GM19099 (cell line): ENCODE measurements around the gene RPRD1A.

Experiments
- POLR2A ChIP-seq: IDR thresholded peaks from 3 replicates; pipeline ENCODE4 v1.6.1; 2011; ENCODE audit warnings: low read depth; ENCODE audit not compliant: insufficient read length; ENCODE audit errors: extremely low read depth

The RPRD1A gene

DNA sequence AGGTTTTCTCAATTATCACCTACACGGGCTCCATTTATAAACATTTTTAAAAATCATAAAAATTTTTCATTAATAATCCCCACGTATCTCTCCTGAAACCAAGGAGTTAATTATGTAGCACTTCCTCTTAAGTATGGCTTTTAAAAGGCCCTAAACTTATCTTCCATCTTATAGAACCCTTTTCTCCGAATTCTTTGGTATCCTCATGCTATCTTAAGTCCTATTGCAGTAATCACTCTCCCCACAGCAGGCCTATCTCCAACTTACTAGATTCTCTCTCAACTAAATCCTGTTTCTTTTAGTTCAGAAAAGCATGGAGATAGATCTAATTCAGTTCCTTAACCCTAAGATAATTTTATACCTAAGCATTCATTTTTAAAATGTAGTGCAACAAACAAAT is 26.2 kb downstream of the RPRD1A start:
- no peak for TF ChIP-seq POLR2A

DNA sequence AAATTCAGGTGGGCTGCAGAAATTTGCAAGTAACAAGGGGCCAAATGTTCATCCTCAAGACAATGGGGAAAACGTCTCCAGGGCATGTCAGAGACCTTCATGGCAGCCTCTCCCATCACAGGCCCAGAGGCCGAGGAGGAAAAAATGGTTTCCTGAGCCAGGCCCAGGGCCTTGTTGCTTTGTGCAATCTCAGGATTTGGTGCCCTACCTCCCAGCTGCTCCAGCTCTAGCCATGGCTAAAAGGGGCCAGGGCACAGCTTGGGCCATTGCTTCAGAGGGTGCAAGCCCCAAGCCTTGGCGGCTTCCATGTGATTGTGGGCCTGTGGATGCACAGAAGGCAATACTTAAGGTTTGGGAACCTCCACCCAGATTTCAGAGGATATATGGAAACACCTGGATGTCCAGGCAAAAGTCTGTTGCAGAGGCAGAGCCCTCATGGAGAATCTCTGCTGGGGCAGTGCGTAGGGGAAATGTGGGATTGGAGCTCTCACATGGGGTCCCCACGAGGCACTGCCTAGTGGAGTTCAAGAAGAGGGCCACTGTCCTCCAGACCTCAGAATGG is 29.2 kb downstream of the RPRD1A start:
- TF ChIP-seq POLR2A: no peak

DNA sequence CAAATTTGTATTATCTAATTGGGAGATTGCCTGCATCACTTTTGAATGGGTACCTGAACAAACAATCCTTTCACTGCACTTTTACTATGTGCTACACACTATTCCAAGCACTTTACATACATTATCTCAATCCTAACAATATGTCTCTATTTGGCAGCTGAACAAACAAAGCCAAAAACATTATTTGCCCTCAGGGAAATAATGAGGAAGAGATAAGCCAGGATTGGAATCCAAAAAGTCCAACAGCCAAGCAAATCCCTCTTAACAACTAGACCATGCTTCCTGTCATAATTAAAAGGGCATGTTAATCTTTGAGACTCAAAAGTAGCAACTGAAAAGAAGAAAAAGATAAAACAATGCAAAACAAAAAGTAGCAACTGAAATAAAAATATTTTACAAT is 32.1 kb downstream of the RPRD1A start:
- no peak for TF ChIP-seq POLR2A

DNA sequence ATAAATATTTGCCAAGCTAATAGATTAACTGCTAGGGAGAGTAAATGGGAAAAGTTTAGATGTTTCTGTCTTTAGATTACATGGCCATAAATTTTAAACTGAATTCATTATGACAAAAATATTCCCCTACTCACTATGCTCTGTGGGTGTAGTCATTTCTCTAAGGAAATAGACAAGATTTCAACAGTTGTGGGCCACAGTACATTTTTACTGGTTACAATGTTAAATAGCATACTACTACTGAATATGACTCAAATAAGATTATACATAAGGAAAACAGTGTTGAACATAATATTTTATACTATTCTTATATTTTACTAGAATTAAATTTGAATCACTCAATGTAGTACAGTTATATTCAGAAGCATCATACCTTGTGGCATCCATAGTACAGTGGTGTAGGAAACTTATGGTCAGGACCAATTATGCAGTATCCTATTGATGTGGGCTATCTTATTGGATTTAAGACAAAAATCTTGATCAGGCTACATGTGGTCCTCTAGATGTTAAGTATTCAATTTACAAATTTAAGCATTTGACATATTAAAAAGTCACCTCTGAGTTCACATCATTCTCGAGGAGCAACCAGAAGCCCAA is 33.0 kb downstream of the RPRD1A start:
- no peak for TF ChIP-seq POLR2A

DNA sequence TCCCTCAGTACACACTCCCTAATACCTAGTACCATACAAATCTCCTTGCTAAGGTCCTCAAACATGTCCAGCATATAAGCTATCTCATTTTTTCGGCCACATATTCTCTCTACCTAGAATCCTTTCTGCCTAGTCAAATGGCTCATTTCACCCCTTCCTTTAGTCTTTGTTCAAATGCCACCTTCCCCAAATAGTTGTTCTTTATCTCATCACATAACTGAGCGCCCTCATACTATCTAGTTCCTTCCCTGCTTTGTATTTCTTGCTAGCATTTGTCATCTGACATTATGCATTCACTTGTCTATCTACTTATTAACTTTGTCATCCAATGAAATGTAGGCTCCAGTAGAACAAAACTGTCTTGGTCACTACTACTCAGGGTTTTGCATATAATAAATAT is 35.5 kb downstream of the RPRD1A start:
- no peak for TF ChIP-seq POLR2A

DNA sequence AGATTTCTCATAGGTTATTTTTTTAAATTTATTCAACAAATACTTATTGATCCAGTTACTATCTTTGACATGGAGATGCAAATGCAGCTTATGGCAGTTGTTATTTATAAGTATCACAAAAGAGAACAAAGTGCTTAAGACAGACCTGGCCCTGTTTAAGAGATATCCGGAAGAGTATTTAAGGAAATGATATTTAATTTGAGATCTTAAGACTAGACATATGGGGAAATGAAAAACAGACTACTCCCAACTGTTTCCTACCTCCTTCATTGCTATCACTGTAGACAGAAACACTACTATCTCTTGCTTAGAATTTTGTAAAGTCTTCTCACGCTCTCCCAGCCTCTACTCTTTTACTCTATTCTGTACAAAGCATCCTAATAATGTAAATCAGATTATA is 36.0 kb downstream of the RPRD1A start:
- TF ChIP-seq POLR2A: no peak

DNA sequence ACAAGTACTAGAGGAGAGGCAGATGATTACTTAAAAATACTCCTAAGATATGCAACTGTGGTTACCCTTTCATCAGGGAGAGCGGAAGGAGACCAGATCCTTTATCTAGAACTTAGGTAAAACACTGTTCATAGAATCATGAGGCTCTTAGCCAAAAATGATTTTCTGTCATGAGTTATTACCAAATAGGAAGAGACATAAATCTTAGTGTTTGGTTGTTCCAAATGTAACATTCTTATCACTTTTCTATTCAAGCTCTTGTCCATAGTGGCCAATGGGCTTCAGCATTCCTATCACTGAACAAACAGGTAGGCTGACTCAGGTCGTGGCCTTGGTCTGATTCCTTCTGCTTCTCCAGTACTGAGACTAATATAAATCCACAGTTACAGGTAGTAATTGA is 38.5 kb downstream of the RPRD1A start:
- TF ChIP-seq POLR2A: no peak

DNA sequence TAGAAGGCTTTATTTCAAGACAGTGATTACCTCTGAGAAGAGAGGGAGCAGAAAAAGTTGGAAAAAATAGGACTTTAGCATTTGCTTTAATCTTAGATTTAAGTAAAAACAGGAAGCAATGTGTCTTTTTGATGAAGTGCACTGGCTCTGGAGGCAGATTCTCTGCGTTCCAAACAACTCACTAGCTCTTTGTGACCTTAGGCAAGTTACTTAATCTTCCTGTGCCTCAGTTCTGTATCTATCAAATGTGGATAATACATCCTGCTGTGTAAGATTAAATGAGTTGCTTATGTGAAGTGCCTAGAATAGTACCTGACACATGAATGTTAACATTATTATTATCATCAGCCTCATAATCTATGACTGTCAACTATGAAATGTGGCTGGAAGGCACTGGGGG is 42.3 kb downstream of the RPRD1A start:
- no peak for TF ChIP-seq POLR2A

DNA sequence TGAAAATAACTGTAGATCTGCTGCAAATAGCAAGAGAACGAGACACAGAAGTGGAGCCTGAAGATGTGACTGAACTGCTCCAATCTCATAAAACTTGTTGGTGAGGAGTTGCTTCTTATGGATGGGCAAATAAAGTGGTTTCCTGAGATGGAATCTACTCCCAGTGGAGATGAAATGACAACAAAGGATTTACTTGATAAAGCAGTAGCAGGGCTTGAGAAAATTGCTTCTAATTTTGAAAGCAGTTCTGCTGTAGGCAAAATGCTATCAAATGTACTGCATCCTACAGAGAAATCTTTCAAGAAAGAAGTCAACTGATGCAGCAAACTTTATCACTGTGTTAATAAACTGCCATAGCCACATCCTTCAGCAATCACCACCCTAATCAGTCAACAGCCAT is 44.0 kb downstream of the RPRD1A start:
- TF ChIP-seq POLR2A: no peak

DNA sequence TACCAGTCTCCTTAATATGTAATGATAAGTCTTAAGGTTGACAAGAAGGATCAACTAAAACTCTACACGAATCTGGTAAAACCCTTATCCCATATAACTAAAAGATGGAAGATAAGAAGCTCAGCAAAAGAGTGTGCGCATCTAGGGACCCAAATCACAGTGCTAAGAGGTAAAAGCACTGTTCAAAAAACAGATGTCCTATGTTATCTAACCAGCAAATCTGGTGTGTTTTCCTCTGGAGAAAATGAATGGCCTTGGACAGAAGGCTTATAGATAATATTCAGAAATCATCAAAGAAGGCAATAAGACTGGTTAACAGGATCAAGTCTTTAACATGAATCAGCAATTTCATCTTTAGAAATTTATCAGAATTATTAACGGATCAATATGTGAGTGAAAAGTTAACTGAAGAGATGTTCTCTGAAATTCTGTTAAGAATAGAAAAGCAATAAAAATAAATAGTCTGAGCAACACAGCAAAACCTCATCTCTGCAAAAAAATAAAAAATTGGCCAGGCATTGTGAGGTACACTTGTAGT is 47.1 kb downstream of the RPRD1A start:
- TF ChIP-seq POLR2A: no peak

DNA sequence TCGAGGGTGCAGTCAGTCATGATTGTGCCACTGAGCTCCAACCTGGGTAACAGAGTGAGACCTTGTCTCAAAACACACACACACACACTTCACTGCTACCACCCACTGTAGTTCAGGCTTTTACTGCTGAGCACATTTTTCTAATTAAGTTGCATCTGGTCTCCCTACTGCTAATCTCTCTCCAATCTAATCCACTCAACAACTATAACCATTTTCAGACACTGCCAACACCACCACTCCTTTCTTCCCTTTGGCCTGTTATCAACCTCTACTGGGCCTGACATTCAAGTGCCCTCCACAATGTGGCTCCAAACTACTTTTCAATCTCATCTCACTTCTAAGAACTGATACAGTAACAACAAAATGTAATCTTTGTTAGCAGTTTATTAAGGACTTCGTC is 50.1 kb downstream of the RPRD1A start:
- no peak for TF ChIP-seq POLR2A

DNA sequence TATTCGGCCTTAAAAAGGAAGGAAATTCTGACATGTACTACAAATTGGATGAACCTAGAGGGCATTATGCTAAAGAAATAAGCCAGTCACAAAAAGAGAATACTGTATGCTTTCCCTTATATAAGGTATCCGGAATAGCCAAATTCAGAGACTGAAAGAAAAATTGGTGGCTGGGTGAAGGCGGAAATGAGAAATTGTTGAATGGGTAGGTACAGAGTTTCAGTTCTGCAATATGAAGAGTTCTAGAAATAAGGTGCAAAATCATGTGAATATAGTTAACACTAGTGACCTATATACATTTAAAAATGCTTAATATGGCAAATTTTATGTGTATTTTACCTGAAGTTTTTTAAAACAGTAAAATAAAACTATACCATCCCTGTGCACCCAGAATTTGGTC is 51.7 kb downstream of the RPRD1A start:
- no peak for TF ChIP-seq POLR2A

DNA sequence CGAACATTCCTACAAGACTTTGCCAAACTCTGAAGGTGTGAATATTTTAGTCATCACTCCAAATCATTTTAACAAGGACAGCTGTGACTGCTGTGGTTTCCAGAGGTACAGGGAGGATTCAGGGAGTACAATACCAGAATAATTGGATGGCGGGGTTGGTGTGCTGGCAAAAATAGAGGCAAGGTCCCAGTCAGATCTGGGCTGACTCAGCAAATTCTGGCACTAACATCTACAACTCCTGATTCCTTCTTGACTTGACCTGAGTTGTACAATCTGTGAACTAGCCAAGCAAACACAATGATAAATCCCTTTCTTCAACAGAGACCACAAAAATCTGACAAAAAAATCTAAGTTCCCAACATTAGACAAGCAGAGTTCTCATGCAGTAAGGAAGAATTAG is 54.5 kb downstream of the RPRD1A start:
- no peak for TF ChIP-seq POLR2A

DNA sequence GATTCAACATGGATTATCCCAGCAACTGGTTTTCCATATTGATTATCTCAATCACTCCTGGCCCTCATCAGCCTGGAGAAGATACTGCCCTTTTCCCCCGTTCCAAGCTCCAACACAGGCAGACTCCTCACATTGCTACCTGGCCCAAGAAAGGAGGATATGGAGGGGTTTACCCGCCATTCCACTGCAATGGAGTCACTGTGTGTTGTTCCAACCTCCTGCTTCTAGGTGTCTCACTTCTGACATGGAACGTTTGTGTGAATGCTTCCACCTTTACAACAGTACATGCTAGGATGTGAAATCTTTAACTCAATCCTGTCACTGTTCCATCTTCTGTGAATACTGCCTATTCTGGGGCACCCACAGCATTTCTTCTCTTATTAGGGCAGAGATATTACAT is 58.1 kb downstream of the RPRD1A start:
- no peak for TF ChIP-seq POLR2A

DNA sequence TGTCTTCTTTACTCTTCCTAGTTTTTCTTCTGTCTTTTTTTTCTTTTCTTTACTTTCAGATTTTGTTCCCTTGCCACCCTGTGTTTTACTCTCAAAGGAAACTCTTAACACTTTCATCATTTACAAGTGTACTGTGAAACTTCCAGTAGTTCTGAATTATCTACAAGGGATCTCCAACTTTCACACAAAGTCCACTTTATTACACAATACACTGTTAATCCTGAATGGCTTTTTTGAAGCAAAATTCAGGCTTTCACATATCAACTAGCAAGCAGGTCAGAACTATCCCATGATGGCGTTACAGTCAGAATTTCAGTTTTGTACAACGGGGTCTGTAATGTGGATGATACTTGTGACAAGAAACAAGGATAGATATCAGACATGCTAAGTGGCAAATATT is 60.4 kb downstream of the RPRD1A start:
- TF ChIP-seq POLR2A: no peak

DNA sequence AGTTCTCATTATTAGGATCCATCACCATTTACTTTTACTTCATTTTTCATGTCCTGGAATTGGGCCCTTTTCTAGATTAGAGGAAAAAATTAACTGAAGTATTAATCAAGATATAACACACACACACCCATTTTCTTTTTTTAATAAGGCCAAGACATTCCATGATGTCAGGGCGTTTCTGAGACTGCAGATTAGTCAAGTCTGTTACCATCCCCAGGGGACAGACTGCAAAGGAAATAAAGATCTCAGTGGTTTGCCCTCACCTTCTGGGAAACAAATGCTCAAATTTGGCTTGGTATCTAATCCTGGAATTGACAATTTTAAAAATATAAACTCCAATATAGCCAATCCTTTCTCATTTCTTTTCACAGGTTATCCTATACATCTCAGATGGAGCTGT is 67.4 kb downstream of the RPRD1A start:
- no peak for TF ChIP-seq POLR2A

DNA sequence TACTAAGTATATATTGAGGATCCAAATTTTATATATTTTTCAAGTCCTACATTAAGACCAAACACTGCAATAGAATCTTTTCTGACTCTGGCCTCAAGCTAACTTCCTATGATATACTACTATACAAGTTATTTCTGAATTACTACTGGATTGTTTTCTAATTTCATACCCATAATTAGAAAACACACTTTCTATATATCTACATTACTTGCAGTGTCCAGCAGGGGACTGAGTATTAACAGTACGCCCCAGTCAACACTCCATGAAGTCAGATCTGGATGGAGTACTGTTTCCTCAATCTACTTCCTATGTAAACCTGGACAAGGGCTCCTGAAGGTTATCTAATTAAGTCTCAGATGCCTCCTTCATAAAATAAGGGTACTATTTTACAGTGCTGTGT is 68.4 kb downstream of the RPRD1A start:
- no peak for TF ChIP-seq POLR2A
